Left lung (tissue), 10 donors: ENCODE measurements around the gene ZNF576. TPM values are rescaled to one million over a fixed set of nuclear protein-coding genes. Genes with fewer than 3 reads are reported as not detected.

Experiments
- ATAC-seq: fragments of 200-7000 bp; cut with Tn5 transposase; one replicate; pipeline ENCODE4 v1.9.1; 2020; ENCODE audit warnings: moderate library complexity
- DNase-seq, 4 donors: peaks; one replicate each; pipeline ENCODE4 v3.0.0-alpha.2; 2013 to 2020
- H3K27ac ChIP-seq, 2 donors: fragments of 200-600 bp; sonication (generic) in 1 of 2; one replicate each; pipeline versions ENCODE4 v1.5.0 to v1.8.0; 2020 to 2021
- H3K27me3 ChIP-seq, 2 donors: fragments of 200-600 bp; sonication (generic) in 1 of 2; one replicate each; pipeline versions ENCODE4 v1.5.0 to v1.8.0; 2020 to 2021
- H3K36me3 ChIP-seq, 2 donors: fragments of 200-600 bp; sonication (generic) in 1 of 2; one replicate each; pipeline versions ENCODE4 v1.5.0 to v1.8.0; 2020 to 2021
- H3K4me1 ChIP-seq, 2 donors: fragments of 200-600 bp; one replicate each; pipeline ENCODE4 v1.8.0; 2021
- H3K4me3 ChIP-seq, 2 donors: fragments of 200-600 bp; sonication (generic) in 1 of 2; one replicate each; pipeline versions ENCODE4 v1.5.0 to v1.8.0; 2020 to 2021; ENCODE audit warnings: mild to moderate bottlenecking in 1 of 2
- H3K9me3 ChIP-seq, 2 donors: fragments of 200-600 bp; sonication (generic) in 1 of 2; one replicate each; pipeline versions ENCODE4 v1.5.0 to v1.8.0; 2020 to 2021
- intact Hi-C, 2 donors: fragments of 100-400 bp; cut with DNase I; formaldehyde crosslinking; loops; one replicate each; pipeline versions ENCODE4 v1.11.2 to v1.14.2; 2022
- polyA plus RNA-seq, 6 donors: library from polyadenylated mRNA; unstranded; fragments of 120-200 nt; gene quantifications; one replicate each; pipeline ENCODE4 v1.2.1, GENCODE V29; 2013; ENCODE audit not compliant: insufficient read length in 6 of 6
- total RNA-seq, 2 donors: library from RNA; stranded (reverse); fragmentation: NEBNext Ultra II Directional; extraction: Animal tissue kit (Norgen Biotek cat#: 25700); gene quantifications; one replicate each; pipeline ENCODE4 v1.2.1, GENCODE V29; 2021
- TF ChIP-seq, protein P1 (sequence below), 2 donors: fragments of 200-600 bp; sonication (generic) in 1 of 2; IDR thresholded peaks; one replicate each; pipeline versions ENCODE4 v1.5.0 to v1.8.0; 2021; ENCODE audit warnings: antibody characterized with exemption in 2 of 2
- donor health status: DM: no; HTN: yes; CAD: no.
- donor health status: DM: no; HTN: no; CAD: no.

The ZNF576 gene
- total and polyA plus RNA-seq, 8 donors: 9.3 to 14.4 (median 11.5) TPM

- intact Hi-C loops: no loop called here
- H3K4me3 ChIP-seq: peak within 1 kb of the TSS; percentile 74 to 86
- peak; percentile 98 for ATAC-seq
- H3K27ac ChIP-seq: peak within 1 kb of the TSS; percentile 65 to 82
- peaks cover 6 to 33% of the 10 kb centered on the region in 2 donors for H3K4me1 ChIP-seq
- peaks cover 0 to 6% of the 10 kb centered on the region in 2 donors for H3K36me3 ChIP-seq
- TF ChIP-seq, protein P1, sequence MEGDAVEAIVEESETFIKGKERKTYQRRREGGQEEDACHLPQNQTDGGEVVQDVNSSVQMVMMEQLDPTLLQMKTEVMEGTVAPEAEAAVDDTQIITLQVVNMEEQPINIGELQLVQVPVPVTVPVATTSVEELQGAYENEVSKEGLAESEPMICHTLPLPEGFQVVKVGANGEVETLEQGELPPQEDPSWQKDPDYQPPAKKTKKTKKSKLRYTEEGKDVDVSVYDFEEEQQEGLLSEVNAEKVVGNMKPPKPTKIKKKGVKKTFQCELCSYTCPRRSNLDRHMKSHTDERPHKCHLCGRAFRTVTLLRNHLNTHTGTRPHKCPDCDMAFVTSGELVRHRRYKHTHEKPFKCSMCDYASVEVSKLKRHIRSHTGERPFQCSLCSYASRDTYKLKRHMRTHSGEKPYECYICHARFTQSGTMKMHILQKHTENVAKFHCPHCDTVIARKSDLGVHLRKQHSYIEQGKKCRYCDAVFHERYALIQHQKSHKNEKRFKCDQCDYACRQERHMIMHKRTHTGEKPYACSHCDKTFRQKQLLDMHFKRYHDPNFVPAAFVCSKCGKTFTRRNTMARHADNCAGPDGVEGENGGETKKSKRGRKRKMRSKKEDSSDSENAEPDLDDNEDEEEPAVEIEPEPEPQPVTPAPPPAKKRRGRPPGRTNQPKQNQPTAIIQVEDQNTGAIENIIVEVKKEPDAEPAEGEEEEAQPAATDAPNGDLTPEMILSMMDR (IDR thresholded peaks at IDR 0.05): no peak
- H3K9me3 ChIP-seq: no peaks in the 10 kb centered on the region
- no peaks in the 10 kb centered on the region for H3K27me3 ChIP-seq
- DNase-seq: peak; percentile 97 to 100 (median 99)
Measured at GRCh38 chr19:43575156-43575950, 21.0 kb upstream of the ZNF576 start, which contains the start of the genes PINLYP and XRCC1. PINLYP (plus strand) TSS chr19:43575801; CDS start chr19:43577192, 1,391 bp downstream. XRCC1 (minus strand) TSS chr19:43575527; CDS start chr19:43575458, 69 bp downstream.

DNA sequence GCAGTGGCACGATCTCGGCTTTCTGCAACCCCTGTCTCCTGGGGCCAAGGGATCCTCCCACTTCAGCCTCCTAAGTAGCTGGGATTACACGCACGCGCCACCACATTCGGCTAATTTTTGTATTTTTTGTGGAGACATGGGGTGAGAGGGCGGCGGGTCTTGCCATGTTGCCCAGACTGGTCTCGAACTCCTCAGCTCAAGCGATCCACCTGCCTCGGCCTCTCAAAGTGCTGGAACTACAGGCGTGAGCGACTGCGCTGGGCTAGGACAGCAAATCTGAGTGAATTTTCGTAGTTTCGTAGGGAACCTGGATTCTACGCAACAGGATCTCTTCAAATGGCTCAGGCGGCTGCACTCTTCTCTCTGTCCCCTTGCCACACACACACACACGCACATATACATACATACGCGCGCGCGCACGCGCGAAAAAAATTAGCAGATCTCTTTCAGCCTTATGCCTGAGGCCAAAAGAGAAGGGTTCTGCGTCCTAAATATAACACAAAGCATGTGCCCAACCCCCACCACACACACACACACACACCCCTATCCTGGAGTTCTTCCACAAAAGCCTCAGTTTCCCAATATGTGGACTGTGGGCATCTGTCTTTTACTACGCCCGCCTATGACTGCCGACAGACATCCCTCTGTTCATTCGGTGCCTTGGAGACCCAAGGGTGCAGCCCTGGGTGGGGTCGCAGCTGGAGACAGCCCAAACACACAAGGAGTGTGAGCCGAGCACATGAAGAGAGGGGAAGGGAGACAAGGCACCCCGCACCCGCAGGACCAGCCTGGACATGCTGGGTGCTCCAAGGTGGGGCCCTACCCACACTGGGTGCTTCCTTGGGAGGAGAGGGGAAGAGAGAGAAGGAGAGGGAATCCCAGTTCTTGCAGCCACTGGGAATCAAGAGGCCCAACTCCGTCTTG lies 20.2 kb upstream of the ZNF576 start:
- no peak for DNase-seq
- TF ChIP-seq, protein P1 (IDR thresholded peaks at IDR 0.05): no peak
- Histone ChIP-seq H3K36me3 (peaks cover 0 to 3% of the 10 kb centered on the region in 2 donors), H3K27ac (peak overlapping the region; percentile 47 to 82), H3K27me3 (no peaks in the 10 kb centered on the region), H3K4me3 (peak overlapping the region; percentile 74 to 86), H3K4me1 (peaks cover 6 to 42% of the 10 kb centered on the region in 2 donors), H3K9me3 (no peaks in the 10 kb centered on the region)
- no peak for ATAC-seq
- intact Hi-C loops: no loop called here

DNA sequence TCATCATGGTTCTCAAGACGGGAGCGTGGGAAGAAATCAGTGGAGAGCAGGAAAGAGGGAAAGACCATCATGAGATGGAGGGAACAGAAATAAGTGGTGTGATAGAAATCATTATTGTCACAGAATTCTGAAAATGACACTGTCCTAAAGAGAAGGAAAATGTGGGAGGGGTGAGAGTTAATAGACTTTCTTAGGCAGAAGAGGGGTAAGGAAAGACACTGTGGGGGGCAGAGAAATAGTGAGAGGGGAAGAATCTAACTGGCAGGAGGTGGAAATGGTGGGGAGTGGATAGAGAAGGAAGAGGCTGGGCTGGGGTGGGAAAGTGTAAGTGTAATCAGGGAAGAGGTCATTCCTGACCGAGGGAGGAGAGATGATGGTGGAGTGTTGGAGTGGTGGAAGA lies 17.6 kb upstream of the ZNF576 start:
- Histone ChIP-seq H3K4me3 (no peak overlapping the region), H3K27me3 (no peaks in the 10 kb centered on the region), H3K4me1 (peaks cover 6 to 39% of the 10 kb centered on the region in 2 donors), H3K36me3 (no peaks in the 10 kb centered on the region), H3K27ac (no peak overlapping the region), H3K9me3 (no peaks in the 10 kb centered on the region)
- DNase-seq (no peak), ATAC-seq (no peak)
- intact Hi-C loops: no loop called here
- TF ChIP-seq, protein P1 (IDR thresholded peaks at IDR 0.05): no peak

GRCh38 chr19:43581467-43581866 lies 14.9 kb upstream of the ZNF576 start:
- TF ChIP-seq, protein P1 (IDR thresholded peaks at IDR 0.05): no peak
- Histone ChIP-seq H3K27me3 (no peaks in the 10 kb centered on the region), H3K9me3 (no peaks in the 10 kb centered on the region), H3K36me3 (peaks cover 0 to 7% of the 10 kb centered on the region in 2 donors), H3K4me1 (peaks cover 0 to 21% of the 10 kb centered on the region in 2 donors), H3K4me3 (peak overlapping the region in 1 of 2 donors; percentile 45), H3K27ac (peak overlapping the region in 1 of 2 donors; percentile 50)
- ATAC-seq (no peak), DNase-seq (no peak)
- intact Hi-C loops: no loop called here
